Measurements from ENCODE around the gene NGFR.
"Not testable (repeated sequence)": the region's sequence is repeated elsewhere in the genome, so short reads cannot be mapped to it uniquely, and the experiment has no call there.

The NGFR gene

DNA sequence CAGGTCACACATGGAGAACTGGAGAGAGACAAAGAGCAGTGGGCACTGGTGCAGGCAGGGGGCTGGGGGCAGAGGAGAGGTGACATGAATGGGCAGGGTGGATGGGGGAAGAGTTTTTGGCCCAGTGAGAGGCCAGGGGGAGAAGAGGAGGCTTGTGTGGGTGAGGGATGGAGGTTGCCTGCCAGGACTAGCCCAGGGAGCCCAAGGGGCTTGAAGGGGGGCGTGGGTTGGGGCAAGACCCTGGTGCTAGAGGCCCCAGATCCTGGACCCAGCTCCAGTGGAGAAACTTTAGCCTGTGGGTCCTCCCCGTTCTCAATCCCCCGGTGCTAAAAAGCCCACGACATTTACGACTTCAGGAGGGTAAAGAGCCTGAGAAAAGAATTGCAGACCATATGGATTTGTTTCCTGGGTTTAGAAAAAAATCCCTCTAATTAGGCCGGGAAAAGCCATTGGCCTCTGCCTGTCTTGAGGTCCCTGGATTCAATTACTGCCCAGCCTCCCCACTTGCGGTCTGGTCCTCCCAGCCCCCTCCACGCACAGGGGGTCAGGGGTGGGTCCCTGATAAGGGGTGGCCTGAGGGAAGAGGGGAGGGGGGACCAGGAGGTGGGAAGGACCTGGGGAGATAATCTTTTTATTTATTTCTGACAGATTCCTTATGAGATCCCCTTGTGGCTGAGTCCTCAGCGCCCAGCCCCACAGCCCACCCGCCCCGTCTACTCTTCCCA, 33.0 kb downstream of the NGFR start:
- DNase-seq (ENCODE audit: low read depth), result no peak
- no peak overlapping the region for H3K4me3 ChIP-seq (ENCODE audit: low read depth, low read length)

- H3K4me3 ChIP-seq (ENCODE audit: low read depth, low read length), result no peak overlapping the region
- no peak for DNase-seq (ENCODE audit: low read depth)
Observed at GRCh38 chr17:49528966-49529365, 33.9 kb downstream of the NGFR start.

DNA sequence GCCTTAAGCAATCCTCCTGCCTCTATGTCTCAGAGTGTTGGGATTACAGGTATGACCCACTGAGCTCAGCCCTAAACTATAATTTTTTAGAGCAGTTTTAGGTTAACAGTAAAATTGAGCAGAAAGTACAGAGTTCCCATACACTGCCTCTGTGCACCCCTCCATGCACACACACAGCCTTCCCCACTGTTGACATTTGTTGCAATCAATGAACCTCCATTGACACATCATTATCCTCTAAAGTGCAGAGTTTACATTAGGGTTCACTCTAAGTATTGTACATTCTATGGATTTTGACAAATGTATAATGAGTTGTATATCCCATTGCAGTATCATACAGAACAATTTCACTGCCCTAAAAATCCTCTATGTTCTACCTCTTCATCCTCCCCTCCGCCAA, 35.0 kb downstream of the NGFR start:
- no peak for DNase-seq (ENCODE audit: low read depth)
- H3K4me3 ChIP-seq (ENCODE audit: low read depth, low read length), result no peak overlapping the region

DNA sequence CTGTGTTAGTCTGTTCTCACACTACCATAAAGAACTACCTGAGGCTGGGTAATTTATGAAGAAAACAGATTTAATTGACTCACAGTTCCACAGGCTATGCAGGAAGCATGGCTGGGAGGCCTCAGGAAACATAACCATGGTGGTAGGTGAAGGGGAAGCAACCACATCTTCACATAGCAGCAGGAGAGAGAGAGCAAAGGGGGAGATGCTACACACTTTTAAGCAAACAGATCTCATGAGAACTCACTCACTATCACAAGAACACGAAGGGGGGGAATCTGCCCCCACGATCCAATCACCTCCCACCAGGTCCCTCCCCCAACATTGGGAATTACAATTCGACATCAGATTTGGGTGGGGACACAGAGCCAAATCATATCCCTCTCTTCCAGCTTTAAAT, 48.8 kb downstream of the NGFR start:
- H3K4me3 ChIP-seq (ENCODE audit: low read depth, low read length), result no peak overlapping the region
- no peak for DNase-seq (ENCODE audit: low read depth)

DNA sequence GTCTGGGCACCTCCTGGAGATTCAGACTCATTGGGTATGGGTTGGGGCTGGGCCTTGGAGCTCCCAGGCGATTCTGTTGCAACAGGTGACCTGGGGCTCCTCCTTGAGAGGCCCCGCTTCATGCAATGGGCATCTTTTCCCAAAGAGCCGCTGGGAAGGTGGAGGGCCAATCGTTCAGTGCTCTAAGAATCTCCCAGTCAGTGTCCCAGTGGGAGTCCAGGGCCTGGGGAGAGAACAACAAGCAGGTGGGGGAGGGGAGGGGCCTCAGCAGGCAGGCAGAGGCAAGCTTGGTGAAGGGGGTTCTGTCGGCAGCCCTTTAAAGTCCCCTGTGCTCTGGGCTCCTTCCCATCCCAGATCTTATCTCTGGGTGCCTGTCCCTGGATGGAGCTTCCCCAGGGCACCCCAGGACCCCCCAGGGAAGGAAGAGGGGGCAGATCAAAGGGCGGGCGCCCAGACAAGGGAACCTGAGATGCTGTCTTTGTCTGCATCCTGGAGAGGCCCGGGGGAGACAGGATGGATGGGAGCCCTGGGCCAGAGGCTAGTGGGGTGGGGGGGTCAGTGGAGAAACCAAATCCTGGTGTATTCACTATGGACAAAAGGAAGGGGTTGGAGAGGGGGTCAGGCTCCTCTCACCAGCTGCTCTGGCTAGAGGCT, 50.0 kb downstream of the NGFR start:
- no peak overlapping the region for H3K4me3 ChIP-seq (ENCODE audit: low read depth, low read length)
- no peak for DNase-seq (ENCODE audit: low read depth)

- H3K4me3 ChIP-seq (ENCODE audit: low read depth, low read length), result no peak overlapping the region
- no peak for DNase-seq (ENCODE audit: low read depth)
Observed at GRCh38 chr17:49545806-49546545, 50.9 kb downstream of the NGFR start.

DNA sequence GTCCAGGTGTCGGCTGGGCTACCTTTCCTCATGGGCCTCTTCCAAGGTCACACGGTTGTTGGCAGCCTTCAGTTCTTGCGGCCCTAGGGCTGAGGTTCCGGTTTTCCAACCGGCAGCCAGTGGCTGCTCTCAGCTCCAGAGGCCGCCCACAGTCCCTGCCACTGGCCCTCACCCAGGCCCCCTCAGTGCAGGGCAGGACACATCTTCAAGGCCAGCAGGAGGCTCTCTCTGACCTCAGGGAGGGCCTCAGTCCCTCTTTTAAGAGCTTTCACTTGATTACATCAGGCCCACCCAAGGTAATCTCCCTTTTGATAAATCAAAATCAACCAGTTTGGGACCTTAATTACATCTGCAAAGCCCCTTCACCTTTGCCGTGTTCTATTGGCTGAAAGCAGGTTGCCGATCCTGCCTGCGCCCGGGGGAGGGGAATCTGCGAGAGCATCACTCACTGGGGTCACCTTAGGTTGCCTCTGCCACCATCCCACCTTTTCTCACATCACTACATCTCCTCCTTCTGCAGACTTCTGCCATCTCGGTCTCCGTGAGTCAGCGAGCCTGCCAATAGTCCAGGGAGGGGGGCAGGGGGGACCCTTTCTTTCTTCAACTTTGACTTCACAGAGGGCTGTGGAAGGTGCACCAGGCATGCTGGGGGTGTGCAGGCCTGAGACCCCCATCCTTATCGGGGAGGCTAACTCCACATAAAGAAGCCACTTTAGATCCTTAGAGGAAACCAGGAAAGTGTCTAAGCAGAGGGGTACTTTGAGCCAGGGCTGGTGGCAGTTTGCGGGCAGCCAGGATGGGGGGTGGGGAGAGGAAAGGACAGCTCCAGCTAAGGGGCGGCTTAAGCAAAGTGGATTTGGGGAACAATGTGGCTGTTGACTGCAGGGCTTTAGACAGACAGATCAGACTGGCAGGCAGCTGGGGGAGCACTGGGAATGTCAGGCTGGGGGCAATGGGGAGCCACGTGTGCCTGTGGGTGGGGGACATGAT, 51.7 kb downstream of the NGFR start:
- H3K4me3 ChIP-seq (ENCODE audit: low read depth, low read length), result no peak overlapping the region
- no peak for DNase-seq (ENCODE audit: low read depth)

DNA sequence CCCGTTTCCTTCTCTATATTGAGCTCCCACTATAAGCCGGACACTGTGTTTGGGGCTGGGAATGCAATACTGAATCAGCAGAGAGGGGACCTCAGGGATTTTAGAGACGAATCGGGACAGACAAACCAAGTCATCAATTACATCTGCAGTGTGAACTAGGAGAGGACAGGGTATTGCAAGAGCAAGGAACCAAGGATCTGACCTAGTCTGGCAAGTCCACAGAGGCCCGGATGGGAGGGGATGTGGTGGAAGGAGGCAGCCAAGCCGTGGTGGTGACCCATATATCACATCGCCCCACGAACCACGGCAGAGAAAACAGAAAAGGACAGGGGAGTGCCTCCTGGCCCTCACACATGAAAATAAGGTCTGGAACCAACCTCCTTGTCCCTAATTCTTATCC, 52.5 kb downstream of the NGFR start:
- DNase-seq (ENCODE audit: low read depth), result no peak

GRCh38 chr17:49548051-49548505, 53.0 kb downstream of the NGFR start:
- H3K4me3 ChIP-seq (ENCODE audit: low read depth, low read length), result no peak overlapping the region
- no peak for DNase-seq (ENCODE audit: low read depth)

More for the DNA sequence above, 52.5 kb downstream of the NGFR start:
- no peak overlapping the region for H3K4me3 ChIP-seq (ENCODE audit: low read depth, low read length)

DNA sequence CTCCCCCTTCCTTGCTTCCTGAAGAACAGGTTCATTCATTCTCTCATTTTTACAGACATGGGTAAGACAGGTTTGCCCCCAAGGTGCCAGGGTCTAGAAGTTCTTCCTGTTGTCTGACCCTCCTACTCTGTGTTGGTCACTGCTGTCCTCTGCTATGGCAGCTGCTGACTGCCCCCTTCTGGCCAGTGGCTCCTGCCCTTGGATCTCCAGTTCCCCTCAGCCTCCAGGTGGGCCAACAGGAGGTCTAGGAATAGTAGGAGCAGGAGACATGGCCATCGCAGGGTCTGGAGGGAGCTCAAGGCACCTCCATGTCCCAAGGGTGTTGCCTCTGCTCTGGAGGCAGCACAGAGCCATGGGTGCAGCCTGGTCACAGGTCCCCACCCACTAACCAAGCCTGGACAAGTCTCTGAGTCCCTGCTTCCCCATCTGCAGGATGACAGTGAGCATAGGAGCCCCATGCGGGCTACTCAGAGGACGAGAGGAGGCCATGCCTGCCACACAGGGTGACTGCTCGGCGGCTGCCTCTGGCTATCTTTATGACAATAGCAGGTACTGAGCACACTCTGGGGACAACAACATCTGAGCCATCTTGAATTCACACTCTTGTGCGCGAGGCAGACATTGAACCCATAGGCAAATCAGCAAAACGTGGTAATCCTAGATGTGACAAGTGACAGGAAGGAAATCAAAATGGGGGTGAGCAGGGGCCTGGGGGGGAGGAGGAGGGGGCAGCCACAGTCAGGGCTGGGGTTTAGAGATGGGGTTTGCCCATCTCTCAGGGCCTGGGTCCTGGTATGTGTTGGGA, 53.6 kb downstream of the NGFR start:
- no peak overlapping the region for H3K4me3 ChIP-seq (ENCODE audit: low read depth, low read length)
- no peak for DNase-seq (ENCODE audit: low read depth)

DNA sequence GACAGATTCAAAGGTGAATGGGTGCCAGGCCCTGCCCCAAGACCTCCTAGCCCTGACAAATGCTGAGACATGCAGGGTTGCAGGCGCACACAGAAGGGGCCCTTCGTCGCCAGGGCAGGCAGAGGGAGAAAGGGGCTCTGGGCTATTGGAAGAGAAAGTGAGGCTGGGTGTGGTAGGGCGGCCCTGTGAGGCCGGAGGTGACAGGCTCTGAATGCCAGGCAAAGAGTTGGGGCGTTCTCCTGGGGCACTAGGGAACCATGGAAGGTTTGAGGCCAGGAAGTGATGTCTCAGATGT, 54.2 kb downstream of the NGFR start:
- H3K4me3 ChIP-seq (ENCODE audit: low read depth, low read length), result no peak overlapping the region
- DNase-seq (ENCODE audit: low read depth), result no peak

GRCh38 chr17:49549691-49550678, 54.9 kb downstream of the NGFR start:
- no peak overlapping the region for H3K4me3 ChIP-seq (ENCODE audit: low read depth, low read length)
- DNase-seq (ENCODE audit: low read depth), result no peak

DNA sequence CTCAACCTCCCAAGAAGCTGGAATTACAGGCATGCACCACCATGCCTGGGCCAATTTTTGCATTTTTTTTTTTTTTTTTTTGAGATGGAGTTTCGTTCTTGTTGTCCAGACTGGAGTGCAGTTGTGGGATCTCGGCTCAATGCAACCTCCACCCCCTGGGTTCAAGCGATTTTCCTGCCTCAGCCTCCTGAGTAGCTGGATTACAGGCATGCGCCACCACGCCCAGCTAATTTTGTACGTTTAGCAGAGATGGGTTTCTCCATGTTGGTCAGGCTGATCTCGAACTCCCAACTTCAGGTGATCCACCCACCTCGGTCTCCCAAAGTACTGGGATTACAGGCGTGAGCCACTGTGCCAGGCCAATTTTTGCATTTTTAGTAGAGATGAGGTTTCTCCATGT, 55.7 kb downstream of the NGFR start:
- H3K4me3 ChIP-seq (ENCODE audit: low read depth, low read length); DNase-seq (ENCODE audit: low read depth): not testable (repeated sequence)

- DNase-seq (ENCODE audit: low read depth), result no peak
- no peak overlapping the region for H3K4me3 ChIP-seq (ENCODE audit: low read depth, low read length)
Observed at GRCh38 chr17:49551221-49552069, 56.4 kb downstream of the NGFR start.

DNA sequence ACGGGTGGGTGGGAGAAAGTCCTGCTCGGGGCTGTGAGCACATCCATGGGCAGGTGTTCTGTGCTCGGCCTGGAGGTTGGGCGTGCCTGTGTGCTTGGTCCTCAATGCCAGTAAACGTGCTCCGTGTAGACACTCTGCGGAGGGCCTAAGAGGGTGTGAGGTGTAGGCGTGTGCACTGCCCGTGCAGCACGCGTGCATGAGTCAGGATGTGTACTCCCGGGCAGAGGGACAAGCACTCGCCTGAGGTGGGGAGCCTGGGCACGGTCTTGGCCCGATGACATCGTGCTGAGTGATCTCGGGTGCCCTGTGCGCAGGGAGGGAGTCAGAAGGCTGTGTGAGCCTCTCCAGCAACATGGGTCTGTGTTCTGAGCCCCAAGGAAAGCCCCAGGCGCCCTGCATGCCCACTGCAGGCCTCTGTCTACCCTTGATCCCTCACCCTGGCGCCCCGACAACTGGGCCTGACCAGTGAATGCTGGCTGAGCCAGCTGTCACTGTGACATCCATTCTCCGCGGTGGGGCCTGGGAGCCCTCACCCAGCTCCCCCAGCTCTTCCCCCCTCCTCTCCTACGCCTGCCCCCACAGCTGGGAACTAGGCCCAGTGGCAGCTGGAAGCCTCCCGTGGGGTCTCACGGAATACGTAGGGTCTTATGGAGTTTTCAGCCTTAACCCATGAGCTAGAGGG, 57.1 kb downstream of the NGFR start:
- no peak overlapping the region for H3K4me3 ChIP-seq (ENCODE audit: low read depth, low read length)
- DNase-seq (ENCODE audit: low read depth), result no peak

DNA sequence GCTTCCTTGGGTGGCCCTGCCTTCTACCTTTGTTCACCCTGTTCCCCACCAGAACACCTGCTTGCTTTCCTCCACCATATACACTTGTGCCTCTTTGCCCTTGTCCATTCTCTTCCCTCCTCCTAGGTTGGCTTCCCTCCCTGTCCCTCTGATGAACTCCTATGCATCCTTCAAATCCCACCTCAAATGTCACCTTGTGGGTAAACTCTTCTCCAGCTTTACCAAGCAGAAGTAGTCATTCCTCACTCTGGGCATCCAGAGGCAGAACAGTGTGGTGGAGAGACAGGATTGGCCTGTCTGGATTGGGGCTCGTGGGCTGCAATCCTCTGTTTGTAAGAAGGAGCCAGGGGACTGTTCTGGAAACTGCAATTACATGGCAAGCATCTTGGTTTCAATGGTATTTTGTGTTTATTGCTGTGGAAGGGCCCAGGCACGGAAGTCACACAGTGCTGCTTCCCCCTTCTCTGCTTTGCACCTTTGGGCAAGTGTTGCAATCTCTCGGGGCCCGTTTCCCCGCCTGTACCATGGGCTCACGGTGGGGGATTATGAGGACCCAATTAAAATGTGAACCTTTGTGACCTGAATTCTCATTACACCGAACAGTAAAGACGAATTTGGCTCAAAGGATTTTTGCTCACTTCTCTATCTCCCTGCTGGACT, 58.7 kb downstream of the NGFR start:
- DNase-seq (ENCODE audit: low read depth), result no peak
- no peak overlapping the region for H3K4me3 ChIP-seq (ENCODE audit: low read depth, low read length)

All from skeletal muscle cell (primary cell).